HepG2 (cell line): Measurements from ENCODE around the gene ZBTB20. TPM values are rescaled to one million over a fixed set of nuclear protein-coding genes. Genes with fewer than 3 reads are reported as not detected.

ENCODE experiments used
- ATAC-seq: fragments of 200-7000 bp; cut with Tn5 transposase; 3 replicates; pipeline ENCODE4 v1.9.1; 2020; ENCODE audit warnings: mild to moderate bottlenecking, moderate library complexity
- BruUV-seq: library from RNA; stranded (reverse); fragments of 400-500 nt; replicated peaks from 2 replicates; lab custom pipeline; 2021; lab: Mats Ljungman, UMichigan
- CTCF ChIA-PET: fragments of 300-600 bp; formaldehyde crosslinking; extraction: SDS; loops from one replicate; lab custom pipeline; 2021; ENCODE audit warnings: low total read pairs, inconsistent platforms, low intra/inter-chr PET ratio; lab: Yijun Ruan, JAX
- POLR2A ChIA-PET: fragments of 350-600 bp; sonication (Branson Sonifier 250); formaldehyde crosslinking; loops from one replicate; lab custom pipeline; 2020; ENCODE audit warnings: antibody characterized with exemption, inconsistent platforms; lab: Yijun Ruan, JAX
- DNase-seq: peaks from one replicate; pipeline ENCODE4 v3.0.0-alpha.2; 2015; ENCODE audit warnings: low spot score
- FAIRE-seq: peaks from 3 replicates; lab custom pipeline; 2011; peaks lifted over from hg19 to GRCh38; lab: Jason Lieb, UNC
- H2AFZ ChIP-seq: one replicate; pipeline ENCODE4 v1.6.1; 2011; ENCODE audit warnings: low read length, inconsistent platforms
- H3K27ac ChIP-seq: fragments of 300-600 bp; 3 replicates; pipeline ENCODE4 v1.8.0; 2011; ENCODE audit warnings: mixed run types, mild to moderate bottlenecking, mixed read lengths, low read length, inconsistent platforms; ENCODE audit not compliant: insufficient read depth; ENCODE audit errors: extremely low read length
- H3K27me3 ChIP-seq, 2 experiments: fragments of 200-600 bp in 1 of 2; 2 replicates in 1 of 2; 3 replicates in 1 of 2; pipeline versions ENCODE4 v1.6.0 to v1.8.0; 2011; ENCODE audit warnings: low read length in 2 of 2, mild to moderate bottlenecking in 2 of 2, moderate library complexity in 2 of 2, inconsistent platforms in 1 of 2; ENCODE audit not compliant: insufficient read depth in 2 of 2, control insufficient read depth in 1 of 2
- H3K36me3 ChIP-seq, 2 experiments: fragments of 200-600 bp in 1 of 2; replicated peaks in 1 of 2; 2 replicates in 1 of 2; 3 replicates in 1 of 2; pipeline versions ENCODE4 v1.5.1 to v1.8.0; 2011; ENCODE audit warnings: low read length in 2 of 2, inconsistent platforms in 1 of 2; ENCODE audit not compliant: insufficient read depth in 2 of 2, control insufficient read depth in 1 of 2
- H3K4me1 ChIP-seq: 2 replicates; pipeline ENCODE4 v1.5.1; 2012; ENCODE audit warnings: low read length, inconsistent platforms; ENCODE audit not compliant: insufficient read depth
- H3K4me2 ChIP-seq: 2 replicates; pipeline ENCODE4 v1.6.0; 2011; ENCODE audit warnings: low read depth, low read length, inconsistent platforms
- H3K4me3 ChIP-seq, 3 experiments: fragments of 200-600 bp in 1 of 3; sonication (generic), shearing (Covaris generic) in 1 of 3; replicated peaks in 1 of 3; 2 replicates each; pipeline ENCODE4 v1.5.1; 2011 to 2016; ENCODE audit warnings: low read length in 3 of 3, inconsistent platforms in 2 of 3, low read depth in 2 of 3, mild to moderate bottlenecking in 2 of 3, control low read depth in 1 of 3, mixed read lengths in 1 of 3; ENCODE audit not compliant: insufficient read depth in 1 of 3
- H3K79me2 ChIP-seq: one replicate; pipeline ENCODE4 v1.6.1; 2011; ENCODE audit warnings: low read length, inconsistent platforms; ENCODE audit not compliant: insufficient read depth
- H3K9ac ChIP-seq: 2 replicates; pipeline ENCODE4 v1.6.0; 2011; ENCODE audit warnings: mild to moderate bottlenecking, low read depth, low read length, inconsistent platforms; ENCODE audit not compliant: insufficient read depth
- H3K9me3 ChIP-seq: 2 replicates; pipeline ENCODE4 v1.5.1; 2012; ENCODE audit warnings: mild to moderate bottlenecking, low read length
- H4K20me1 ChIP-seq: 2 replicates; pipeline ENCODE4 v1.6.0; 2011; ENCODE audit warnings: inconsistent platforms, mild to moderate bottlenecking, low read length, moderate library complexity; ENCODE audit not compliant: insufficient read depth
- CERS6 ChIP-seq: sonication (generic); formaldehyde crosslinking; IDR thresholded peaks from 2 replicates; pipeline ENCODE4 v1.5.0; 2020; ENCODE audit warnings: missing genetic modification reagents
- E2F5 ChIP-seq: sonication (generic); formaldehyde crosslinking; conservative IDR thresholded peaks from 2 replicates; pipeline ENCODE4 v1.4.0; 2020; ENCODE audit warnings: missing genetic modification reagents
- ETV5 ChIP-seq: IDR thresholded peaks from 2 replicates; pipeline ENCODE4 v1.6.1; 2018; ENCODE audit warnings: missing biosample characterization, missing genetic modification reagents, inconsistent platforms, borderline replicate concordance
- HOXA5 ChIP-seq: sonication (generic); formaldehyde crosslinking; IDR thresholded peaks from 2 replicates; pipeline ENCODE4 v1.4.0; 2020; ENCODE audit warnings: missing genetic modification reagents
- IRF1 ChIP-seq: sonication (generic); formaldehyde crosslinking; IDR thresholded peaks from 2 replicates; pipeline ENCODE4 v1.4.0; 2020; ENCODE audit warnings: low read depth, mild to moderate bottlenecking, missing genetic modification reagents
- JDP2 ChIP-seq: sonication (generic); formaldehyde crosslinking; IDR thresholded peaks from 2 replicates; pipeline ENCODE4 v1.8.1; 2022; ENCODE audit warnings: missing genetic modification reagents, borderline replicate concordance
- MAFG ChIP-seq: sonication (generic); formaldehyde crosslinking; IDR thresholded peaks from 2 replicates; pipeline ENCODE4 v1.5.1; 2020; ENCODE audit warnings: mild to moderate bottlenecking, missing genetic modification reagents
- MEF2D ChIP-seq: sonication (generic); formaldehyde crosslinking; IDR thresholded peaks from 2 replicates; pipeline ENCODE4 v1.5.1; 2020; ENCODE audit warnings: mild to moderate bottlenecking, missing genetic modification reagents
- POLR2A ChIP-seq, 2 experiments: IDR thresholded peaks; 2 replicates each; pipeline ENCODE4 v1.6.1; 2011; ENCODE audit warnings: low read depth in 2 of 2, low read length in 2 of 2, mild to moderate bottlenecking in 1 of 2, moderate library complexity in 1 of 2; ENCODE audit not compliant: insufficient read depth in 1 of 2
- PRMT3 ChIP-seq: sonication (generic); formaldehyde crosslinking; IDR thresholded peaks from 2 replicates; pipeline ENCODE4 v1.8.1; 2022; ENCODE audit warnings: low read depth, mild to moderate bottlenecking, moderate library complexity, missing genetic modification reagents, borderline replicate concordance
- TRIM24 ChIP-seq: sonication (generic); formaldehyde crosslinking; IDR thresholded peaks from 2 replicates; pipeline ENCODE4 v1.8.0; 2022; ENCODE audit warnings: mild to moderate bottlenecking, missing genetic modification reagents
- ZBTB40 ChIP-seq, 2 experiments: fragments of 450-650 bp in 1 of 2; sonication (generic) in 1 of 2; formaldehyde crosslinking in 1 of 2; IDR thresholded peaks; 2 replicates each; pipeline versions ENCODE4 v1.6.1 to v1.8.0; 2016 to 2022; ENCODE audit warnings: antibody characterized with exemption in 1 of 2, mild to moderate bottlenecking in 1 of 2, missing genetic modification reagents in 1 of 2
- ZFP41 ChIP-seq: sonication (generic); formaldehyde crosslinking; IDR thresholded peaks from 2 replicates; pipeline ENCODE4 v1.4.0; 2020; ENCODE audit warnings: mild to moderate bottlenecking, missing genetic modification reagents, borderline replicate concordance
- ZNF501 ChIP-seq: sonication (generic); formaldehyde crosslinking; IDR thresholded peaks from 2 replicates; pipeline ENCODE4 v1.5.1; 2020; ENCODE audit warnings: mild to moderate bottlenecking, moderate library complexity, missing genetic modification reagents
- WGBS: methylation state at CpG from one replicate; pipeline ENCODE4 v1.1.6; 2017; ENCODE audit warnings: low lambda C conversion rate; 5-methylcytosine and 5-hydroxymethylcytosine counted together
- in situ Hi-C: cut with HindIII; loops from 2 replicates; pipeline ENCODE4 v1.10.0; 2017; ENCODE audit warnings: low pct_unique_long_range_greater_than_20kb; ENCODE audit not compliant: extremely low pct_ligation_motif_present
- intact Hi-C: fragments of 100-400 bp; cut with micrococcal nuclease; formaldehyde crosslinking; loops from one replicate; pipeline ENCODE4 v1.10.0; 2022; ENCODE audit not compliant: unreplicated experiment
- polyA plus RNA-seq, 8 experiments: library from polyadenylated mRNA; depleted of rRNA in 3 of 8; stranded (reverse) in 7 of 8; unstranded in 1 of 8; fragments of >200 nt; fragmentation: Illumina TruSeq in 4 of 8; extraction: Trizol in 4 of 8; gene quantifications; 2 replicates each; pipeline versions ENCODE4 v1.2.1 to v1.2.3, GENCODE V29; 2011 to 2016; ENCODE audit warnings: low read depth in 4 of 8, missing spikeins in 1 of 8, mixed read lengths in 1 of 8; ENCODE audit not compliant: insufficient read depth in 1 of 8
- total RNA-seq, 5 experiments: library from RNA; depleted of rRNA; stranded (reverse); fragments of >200 nt; fragmentation: Illumina TruSeq; extraction: Trizol; gene quantifications; 2 replicates each; pipeline ENCODE4 v1.2.3, GENCODE V29; 2016; ENCODE audit warnings: low read depth in 1 of 5

ZBTB20 gene
- total and polyA plus RNA-seq, 2 of the 13 experiments (the other 11 are each of a cell fraction or from before 2014, with no cell fraction given) = 1.9 to 8.8 TPM

GRCh38 chr3:114400371-114400770 is 746.7 kb downstream of the ZBTB20 start:
- FAIRE-seq (no peak), ATAC-seq (no peak), DNase-seq (no peak)
- peaks cover 11% of the 10 kb centered on the region for H3K4me1 ChIP-seq
- WGBS = 92% methylated on average over 3 of the region's 4 CpGs
- no peak overlapping the region for H3K4me2 ChIP-seq
- no peak overlapping the region for H3K4me3 ChIP-seq
- no peaks in the 10 kb centered on the region for H3K36me3 ChIP-seq
- in situ Hi-C loops = no loop called here
- POLR2A ChIA-PET = no interaction called here
- BruUV-seq = no TSS peak
- H2AFZ ChIP-seq = no peak overlapping the region
- CTCF ChIA-PET = no interaction called here
- H3K9me3 ChIP-seq = no peaks in the 10 kb centered on the region
- no peaks in the 10 kb centered on the region for H3K27me3 ChIP-seq
- H3K79me2 ChIP-seq = no peaks in the 10 kb centered on the region
- no peaks in the 10 kb centered on the region for H4K20me1 ChIP-seq
- H3K9ac ChIP-seq = no peak overlapping the region
- no peak overlapping the region for H3K27ac ChIP-seq
- intact Hi-C loops = no loop called here
- TF ChIP-seq E2F5 (CRISPR knock-in tag) = no peak
- TF ChIP-seq CERS6 (CRISPR knock-in tag) = no peak
- no peak for TF ChIP-seq ZFP41 (CRISPR knock-in tag)
- TF ChIP-seq MAFG (CRISPR knock-in tag) = no peak
- no peak for TF ChIP-seq JDP2 (CRISPR knock-in tag)
- TF ChIP-seq ZBTB40 (IDR thresholded peaks at IDR 0.05) = no peak
- no peak for TF ChIP-seq ZBTB40 (CRISPR knock-in tag; IDR thresholded peaks at IDR 0.05)
- no peak for TF ChIP-seq POLR2A (IDR thresholded peaks at IDR 0.05; ENCODE audit: insufficient read depth in 1 of 2, low read depth in 2 of 2, low read length in 2 of 2)
- TF ChIP-seq MEF2D (CRISPR knock-in tag) = no peak
- TF ChIP-seq IRF1 (CRISPR knock-in tag) = no peak
- TF ChIP-seq PRMT3 (CRISPR knock-in tag) = no peak
- no peak for TF ChIP-seq ETV5 (CRISPR knock-in tag)
- TF ChIP-seq ZNF501 (CRISPR knock-in tag) = no peak
- no peak for TF ChIP-seq HOXA5 (CRISPR knock-in tag)
- TF ChIP-seq TRIM24 = no peak
